NCI-H2227 treated with DMSO at 0.1 percent for 48 hours (cell line): Measurements from ENCODE around the gene TP53AIP1.

Experiments used
- DNase-seq: peaks from one replicate; lab custom pipeline; 2025; lab: John Stamatoyannopoulos, UW

The TP53AIP1 gene

GRCh38 chr11:128905345-128906184 lies 37.1 kb downstream of the TP53AIP1 start:
- peak; percentile 58 for DNase-seq

GRCh38 chr11:128904656-128905344 lies 37.9 kb downstream of the TP53AIP1 start:
- no peak for DNase-seq

GRCh38 chr11:128904303-128904655 lies 38.4 kb downstream of the TP53AIP1 start:
- no peak for DNase-seq

GRCh38 chr11:128903248-128904061 lies 39.2 kb downstream of the TP53AIP1 start:
- DNase-seq = no peak

- no peak for DNase-seq
These were observed 40.1 kb downstream of the TP53AIP1 start for GRCh38 chr11:128902515-128903066.

GRCh38 chr11:128901653-128902514 lies 40.8 kb downstream of the TP53AIP1 start:
- no peak for DNase-seq

- DNase-seq = no peak
These were observed 42.2 kb downstream of the TP53AIP1 start for GRCh38 chr11:128900468-128900867.

GRCh38 chr11:128898580-128899344 lies 43.9 kb downstream of the TP53AIP1 start:
- no peak for DNase-seq

GRCh38 chr11:128897826-128898225 lies 44.8 kb downstream of the TP53AIP1 start:
- DNase-seq = no peak

GRCh38 chr11:128896356-128896755 lies 46.3 kb downstream of the TP53AIP1 start:
- no peak for DNase-seq

GRCh38 chr11:128895526-128895925 lies 47.1 kb downstream of the TP53AIP1 start:
- no peak for DNase-seq

- DNase-seq = no peak
These were observed 48.0 kb downstream of the TP53AIP1 start for GRCh38 chr11:128894685-128895084.

- DNase-seq = no peak
These were observed 48.4 kb downstream of the TP53AIP1 start for GRCh38 chr11:128894286-128894681.

- no peak for DNase-seq
These were observed 48.9 kb downstream of the TP53AIP1 start for GRCh38 chr11:128893578-128894285.

- DNase-seq = no peak
These were observed 49.7 kb downstream of the TP53AIP1 start for GRCh38 chr11:128892866-128893565.

- no peak for DNase-seq
These were observed 50.7 kb downstream of the TP53AIP1 start for GRCh38 chr11:128891913-128892398.

- DNase-seq = peak; percentile 12
These were observed 51.9 kb downstream of the TP53AIP1 start, which contains the start of gene KCNJ5 for GRCh38 chr11:128890543-128891368. KCNJ5 (plus strand) TSS chr11:128891356; CDS start chr11:128911274, 19,918 bp downstream.

GRCh38 chr11:128890216-128890542 lies 52.5 kb downstream of the TP53AIP1 start:
- DNase-seq = no peak
